ENCODE results near the gene CHD6. TPM values are rescaled to one million over a fixed set of nuclear protein-coding genes. Genes with fewer than 3 reads are reported as not detected.

The CHD6 gene
- total and polyA plus RNA-seq, 2 experiments from 2014 or later = 41.0 to 158 TPM

- no peak for TF ChIP-seq CTCF (conservative IDR thresholded peaks at IDR 0.05; ENCODE audit: low read depth in 2 of 2)
- TF ChIP-seq, protein P1, sequence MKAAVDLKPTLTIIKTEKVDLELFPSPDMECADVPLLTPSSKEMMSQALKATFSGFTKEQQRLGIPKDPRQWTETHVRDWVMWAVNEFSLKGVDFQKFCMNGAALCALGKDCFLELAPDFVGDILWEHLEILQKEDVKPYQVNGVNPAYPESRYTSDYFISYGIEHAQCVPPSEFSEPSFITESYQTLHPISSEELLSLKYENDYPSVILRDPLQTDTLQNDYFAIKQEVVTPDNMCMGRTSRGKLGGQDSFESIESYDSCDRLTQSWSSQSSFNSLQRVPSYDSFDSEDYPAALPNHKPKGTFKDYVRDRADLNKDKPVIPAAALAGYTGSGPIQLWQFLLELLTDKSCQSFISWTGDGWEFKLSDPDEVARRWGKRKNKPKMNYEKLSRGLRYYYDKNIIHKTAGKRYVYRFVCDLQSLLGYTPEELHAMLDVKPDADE (IDR thresholded peaks at IDR 0.05) = no peak
- no peak for TF ChIP-seq STAT1 (IDR thresholded peaks at IDR 0.05; ENCODE audit: unreplicated experiment)
These were observed 219.8 kb downstream of the CHD6 start (continued) for GRCh38 chr20:41398408-41398807.

DNA sequence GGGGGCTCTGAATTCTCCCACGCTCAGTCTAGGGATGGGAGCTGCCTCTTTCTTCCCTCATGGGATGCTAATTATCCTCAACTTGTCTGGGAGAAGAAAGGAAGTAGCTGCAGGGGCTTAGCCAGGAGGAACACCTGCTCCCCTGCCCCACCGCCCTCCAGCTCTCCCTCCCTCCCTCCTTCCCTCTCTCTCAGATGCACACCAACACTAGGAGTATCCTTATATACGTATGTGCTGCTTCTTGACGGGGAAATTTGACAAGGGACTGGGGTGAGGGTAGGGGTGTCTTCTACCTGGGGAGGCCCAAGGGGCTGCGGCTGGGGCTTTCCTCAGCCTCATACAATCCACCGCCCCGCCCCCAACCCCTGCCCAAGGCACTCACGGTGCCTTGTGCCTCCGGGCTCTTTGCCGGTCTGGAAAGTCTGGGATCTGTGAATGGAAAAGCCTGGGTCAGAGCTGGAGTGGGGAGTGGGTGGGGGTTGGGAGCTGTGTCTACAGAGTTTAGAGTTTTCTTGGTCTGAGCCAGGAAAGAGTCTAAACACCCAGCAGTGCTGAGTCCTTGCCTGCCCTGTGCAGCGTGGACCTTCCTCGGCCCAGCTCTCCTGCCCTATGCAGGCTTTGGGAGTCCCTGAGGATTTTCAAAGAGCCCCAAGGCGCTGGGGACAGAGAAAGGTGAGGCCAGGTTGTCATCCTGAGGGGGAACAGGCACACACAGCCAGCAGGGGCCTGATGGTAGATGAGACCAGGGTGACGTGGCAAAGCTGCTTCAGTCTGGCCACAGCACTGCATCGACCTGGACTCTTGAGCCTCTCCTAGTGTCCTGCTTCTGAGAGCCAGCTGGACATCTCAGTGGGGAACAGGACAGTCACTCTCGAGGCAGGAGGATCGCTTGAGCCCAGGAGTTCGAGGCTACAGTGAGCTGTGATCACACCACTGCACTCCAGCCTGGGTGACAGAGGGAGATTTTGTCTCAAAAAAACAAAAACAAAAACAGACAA is 222.2 kb downstream of the CHD6 start:
- Histone ChIP-seq H3K27ac (ENCODE audit: low read depth) (no peak overlapping the region), H3K9me2 (ENCODE audit: insufficient read depth) (no peaks in the 10 kb centered on the region), H3K36me3 (ENCODE audit: insufficient read depth) (no peaks in the 10 kb centered on the region), H3K4me2 (peak overlapping the region; percentile 48; the same call in 1 of the 2 replicates), H2AFZ (peak overlapping the region; percentile 76), H4K20me1 (replicated peaks; ENCODE audit: insufficient read depth) (no peaks in the 10 kb centered on the region), H3K79me2 (replicated peaks; ENCODE audit: insufficient read depth) (no peaks in the 10 kb centered on the region), H3F3A (replicated peaks; ENCODE audit: low read depth) (no peaks in the 10 kb centered on the region), H3K4me3 (0 out of 2 replicates have a peak overlapping the region, but pooled peaks have one; percentile 34), H3K27me3 (ENCODE audit: insufficient read depth) (no peaks in the 10 kb centered on the region), H3K4me1 (ENCODE audit: insufficient read depth) (peaks cover 11% of the 10 kb centered on the region)
- no peak for TF ChIP-seq ZNF462 (CRISPR knock-in tag; IDR thresholded peaks at IDR 0.05)
- no peak for TF ChIP-seq EZH2phosphoT487 (IDR thresholded peaks at IDR 0.05; ENCODE audit: unreplicated experiment)
- peaks cover 10% of the 10 kb centered on the region for H3K27me3 Mint-ChIP-seq (ENCODE audit: insufficient read depth, low read depth, poor library complexity)
- H3K4me3 Mint-ChIP-seq = no peak overlapping the region
- H3K9me3 Mint-ChIP-seq = no peaks in the 10 kb centered on the region
- H3K27ac Mint-ChIP-seq = no peak overlapping the region; the same call in 1 of the 2 replicates
- no peaks in the 10 kb centered on the region for H3K36me3 Mint-ChIP-seq (ENCODE audit: low read depth)
- ATAC-seq (peak; percentile 69), DNase-seq (ENCODE audit: low spot score) (peak; percentile 46)
- H3K4me1 Mint-ChIP-seq = peaks cover 13% of the 10 kb centered on the region; the same call in 2 of the 3 replicates
